Activated CD4-positive, CD25-positive, alpha-beta regulatory T cell treated with anti-CD3 and anti-CD28 coated beads, Interleukin-2, amount 50 U/mL, for 72 hours (primary cell): Measurements from ENCODE around the gene DPH1.
"Not testable (repeated sequence)": the region's sequence is repeated elsewhere in the genome, so short reads cannot be mapped to it uniquely, and the experiment has no call there.

Experiments used
- DNase-seq: peaks from one replicate; pipeline ENCODE4 v3.0.0; 2021

DPH1 gene

GRCh38 chr17:2008332-2009126 lies 21.4 kb upstream of the DPH1 start:
- no peak for DNase-seq

- no peak for DNase-seq
Measured at GRCh38 chr17:2009737-2010136, 20.2 kb upstream of the DPH1 start.

- no peak for DNase-seq
Measured at GRCh38 chr17:2011411-2012371, 18.3 kb upstream of the DPH1 start.

GRCh38 chr17:2012499-2012898 lies 17.5 kb upstream of the DPH1 start:
- no peak for DNase-seq

- DNase-seq, result not testable (repeated sequence)
Measured at GRCh38 chr17:2013220-2013993, 16.5 kb upstream of the DPH1 start.

GRCh38 chr17:2013994-2014317 lies 16.0 kb upstream of the DPH1 start:
- DNase-seq, result no peak

- DNase-seq, result no peak
Measured at GRCh38 chr17:2015314-2015713, 14.6 kb upstream of the DPH1 start.

- DNase-seq, result no peak
Measured at GRCh38 chr17:2016494-2016893, 13.5 kb upstream of the DPH1 start.

GRCh38 chr17:2017274-2017941 lies 12.5 kb upstream of the DPH1 start:
- no peak for DNase-seq

GRCh38 chr17:2018716-2019510 lies 11.0 kb upstream of the DPH1 start:
- DNase-seq, result no peak

- DNase-seq, result no peak
Measured at GRCh38 chr17:2019723-2020122, 10.2 kb upstream of the DPH1 start.

GRCh38 chr17:2020721-2021120 lies 9.2 kb upstream of the DPH1 start:
- no peak for DNase-seq

GRCh38 chr17:2022647-2023240 lies 7.2 kb upstream of the DPH1 start:
- DNase-seq, result no peak

- no peak for DNase-seq
Measured at GRCh38 chr17:2023256-2023655, 6.7 kb upstream of the DPH1 start.

- no peak for DNase-seq
Measured at GRCh38 chr17:2023692-2024571, 6.0 kb upstream of the DPH1 start.

GRCh38 chr17:2024572-2025219 lies 5.3 kb upstream of the DPH1 start:
- DNase-seq, result no peak

- DNase-seq, result peak; percentile 49
Measured at GRCh38 chr17:2025220-2025621, 4.7 kb upstream of the DPH1 start, which contains the start of gene RTN4RL1. Gene RTN4RL1, minus strand, starts transcription at chr17:2025334. Its CDS starts 469 bp downstream, at chr17:2024865.

- no peak for DNase-seq
Measured at GRCh38 chr17:2025622-2026309, 4.2 kb upstream of the DPH1 start.
